Measurements from ENCODE around the gene CUX1.

Gene CUX1

DNA sequence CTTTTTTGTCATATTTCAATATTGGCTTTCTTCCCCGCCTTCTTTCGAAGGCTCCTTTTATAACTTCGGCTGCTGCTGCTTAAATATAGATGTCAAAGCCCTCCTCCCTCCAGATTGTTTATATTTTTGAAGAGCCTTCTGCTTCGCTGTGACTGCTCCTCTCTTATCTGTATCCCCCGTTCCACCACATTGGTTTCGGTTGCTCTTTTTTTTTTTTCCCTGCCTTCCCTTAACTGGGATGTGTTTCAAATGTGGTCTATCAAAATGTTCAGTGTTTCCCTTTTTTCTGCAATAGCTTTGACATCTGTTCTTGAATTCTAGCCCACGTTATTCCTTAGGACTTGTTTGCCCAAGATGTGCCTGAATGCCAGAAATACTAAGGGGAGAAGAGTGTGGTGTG lies 96.4 kb downstream of the CUX1 start:
- H3F3A ChIP-seq (ENCODE audit: control insufficient read depth, insufficient read depth) = peaks cover 3% of the 10 kb centered on the region; the same call in 1 of the 2 replicates
- H3K4me1 ChIP-seq (ENCODE audit: control insufficient read depth, low read length) = peaks cover under 1% of the 10 kb centered on the region; the same call in 1 of the 2 replicates
- peaks cover 99% of the 10 kb centered on the region for H3K79me2 ChIP-seq (ENCODE audit: control insufficient read depth, low read length)
- TF ChIP-seq EZH2phosphoT487 (IDR thresholded peaks at IDR 0.05; ENCODE audit: borderline replicate concordance, low read length) = no peak
- H3K9me2 ChIP-seq (replicated peaks; ENCODE audit: control insufficient read depth, low read length) = no peaks in the 10 kb centered on the region
- H3K36me3 ChIP-seq (ENCODE audit: control insufficient read depth, low read length) = peaks cover 60% of the 10 kb centered on the region
- no peaks in the 10 kb centered on the region for H3K9me3 ChIP-seq (ENCODE audit: control insufficient read depth, insufficient read depth, low read length)
- H3K27me3 ChIP-seq (ENCODE audit: control insufficient read depth, low read length) = no peaks in the 10 kb centered on the region
- no peak overlapping the region for H3K27ac ChIP-seq (ENCODE audit: low read depth, low read length)
- H3K4me2 ChIP-seq (ENCODE audit: low read length) = no peak overlapping the region
- H3K4me3 ChIP-seq (ENCODE audit: low read length) = no peak overlapping the region
- peaks cover 38% of the 10 kb centered on the region; the same call in 1 of the 2 replicates for H4K20me1 ChIP-seq (ENCODE audit: control insufficient read depth, insufficient read depth, low read depth, low read length)

DNA sequence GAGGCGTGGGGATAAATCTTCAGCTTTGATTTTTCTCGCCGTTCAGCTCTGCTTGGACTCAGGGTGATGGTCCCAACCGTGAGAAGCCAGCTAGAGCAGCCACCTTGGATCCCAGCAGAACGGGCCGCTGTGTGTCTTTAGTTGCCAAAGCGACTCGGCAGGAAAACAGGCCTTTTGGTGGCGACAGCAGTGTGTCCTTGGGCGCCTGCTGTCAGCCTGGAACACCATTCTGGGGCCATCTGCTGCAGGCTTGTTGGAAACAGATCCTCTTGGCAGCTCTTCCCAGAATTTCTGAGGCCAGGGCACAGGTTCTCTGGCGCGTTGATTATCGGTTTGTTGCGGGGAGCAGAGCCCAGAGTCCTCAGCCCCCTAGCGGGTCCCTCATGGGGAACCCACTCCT lies 97.6 kb downstream of the CUX1 start:
- peaks cover 36% of the 10 kb centered on the region; the same call in 1 of the 2 replicates for H4K20me1 ChIP-seq (ENCODE audit: control insufficient read depth, insufficient read depth, low read depth, low read length)
- H3F3A ChIP-seq (ENCODE audit: control insufficient read depth, insufficient read depth) = peaks cover 3% of the 10 kb centered on the region; the same call in 1 of the 2 replicates
- TF ChIP-seq, protein P1, sequence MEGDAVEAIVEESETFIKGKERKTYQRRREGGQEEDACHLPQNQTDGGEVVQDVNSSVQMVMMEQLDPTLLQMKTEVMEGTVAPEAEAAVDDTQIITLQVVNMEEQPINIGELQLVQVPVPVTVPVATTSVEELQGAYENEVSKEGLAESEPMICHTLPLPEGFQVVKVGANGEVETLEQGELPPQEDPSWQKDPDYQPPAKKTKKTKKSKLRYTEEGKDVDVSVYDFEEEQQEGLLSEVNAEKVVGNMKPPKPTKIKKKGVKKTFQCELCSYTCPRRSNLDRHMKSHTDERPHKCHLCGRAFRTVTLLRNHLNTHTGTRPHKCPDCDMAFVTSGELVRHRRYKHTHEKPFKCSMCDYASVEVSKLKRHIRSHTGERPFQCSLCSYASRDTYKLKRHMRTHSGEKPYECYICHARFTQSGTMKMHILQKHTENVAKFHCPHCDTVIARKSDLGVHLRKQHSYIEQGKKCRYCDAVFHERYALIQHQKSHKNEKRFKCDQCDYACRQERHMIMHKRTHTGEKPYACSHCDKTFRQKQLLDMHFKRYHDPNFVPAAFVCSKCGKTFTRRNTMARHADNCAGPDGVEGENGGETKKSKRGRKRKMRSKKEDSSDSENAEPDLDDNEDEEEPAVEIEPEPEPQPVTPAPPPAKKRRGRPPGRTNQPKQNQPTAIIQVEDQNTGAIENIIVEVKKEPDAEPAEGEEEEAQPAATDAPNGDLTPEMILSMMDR (IDR thresholded peaks at IDR 0.05; ENCODE audit: low read depth, low read length, poor library complexity, severe bottlenecking) = no peak
- TF ChIP-seq EZH2phosphoT487 (IDR thresholded peaks at IDR 0.05; ENCODE audit: borderline replicate concordance, low read length) = no peak
- no peak overlapping the region for H3K4me3 ChIP-seq (ENCODE audit: low read length)
- peaks cover 70% of the 10 kb centered on the region for H3K36me3 ChIP-seq (ENCODE audit: control insufficient read depth, low read length)
- no peaks in the 10 kb centered on the region for H3K9me3 ChIP-seq (ENCODE audit: control insufficient read depth, insufficient read depth, low read length)
- H3K27me3 ChIP-seq (ENCODE audit: control insufficient read depth, low read length) = no peaks in the 10 kb centered on the region
- no peaks in the 10 kb centered on the region for H3K4me1 ChIP-seq (ENCODE audit: control insufficient read depth, low read length)
- H3K79me2 ChIP-seq (ENCODE audit: control insufficient read depth, low read length) = peaks cover 98% of the 10 kb centered on the region
- no peak overlapping the region for H3K4me2 ChIP-seq (ENCODE audit: low read length)
- H3K27ac ChIP-seq (ENCODE audit: low read depth, low read length) = no peak overlapping the region
- no peaks in the 10 kb centered on the region for H3K9me2 ChIP-seq (replicated peaks; ENCODE audit: control insufficient read depth, low read length)

DNA sequence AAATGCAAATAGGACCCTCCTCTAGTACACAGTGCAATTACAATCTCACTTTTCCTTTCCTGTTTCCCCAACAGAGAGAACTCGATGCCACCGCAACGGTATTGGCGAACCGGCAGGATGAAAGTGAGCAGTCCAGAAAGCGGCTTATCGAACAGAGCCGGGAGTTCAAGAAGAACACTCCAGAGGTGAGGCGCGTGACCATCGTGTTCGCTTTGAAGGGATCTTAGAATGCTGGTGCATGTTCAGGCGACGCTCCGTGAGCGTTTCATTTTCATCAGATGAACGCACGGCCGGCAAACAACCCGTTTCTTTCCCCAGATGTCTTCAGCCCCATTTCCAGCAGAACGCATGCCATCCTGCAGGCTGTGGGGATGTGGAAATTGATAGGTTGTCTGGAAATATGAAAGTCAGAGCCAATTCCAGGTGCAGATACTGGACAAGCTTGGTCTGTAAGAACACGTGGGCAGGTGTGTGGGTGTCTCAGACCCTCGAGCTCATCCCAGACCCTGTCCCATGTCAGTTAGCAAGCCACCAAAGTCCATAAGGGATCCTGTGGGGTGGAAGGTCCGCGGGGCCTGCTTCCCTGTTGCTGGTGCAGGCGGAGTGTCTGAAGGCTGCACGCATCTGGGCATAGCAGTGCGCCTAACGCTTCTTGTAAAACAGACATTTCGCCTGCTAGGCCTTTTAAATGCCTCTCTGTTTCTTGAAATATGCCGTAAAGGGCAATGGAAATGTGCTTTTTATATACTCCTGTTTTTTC lies 98.8 kb downstream of the CUX1 start:
- H3K9me2 ChIP-seq (replicated peaks; ENCODE audit: control insufficient read depth, low read length) = no peaks in the 10 kb centered on the region
- no peaks in the 10 kb centered on the region for H3K27me3 ChIP-seq (ENCODE audit: control insufficient read depth, low read length)
- peaks cover 34% of the 10 kb centered on the region; the same call in 1 of the 2 replicates for H4K20me1 ChIP-seq (ENCODE audit: control insufficient read depth, insufficient read depth, low read depth, low read length)
- peaks cover 70% of the 10 kb centered on the region for H3K36me3 ChIP-seq (ENCODE audit: control insufficient read depth, low read length)
- H3K4me1 ChIP-seq (ENCODE audit: control insufficient read depth, low read length) = no peaks in the 10 kb centered on the region
- TF ChIP-seq, protein P1 (IDR thresholded peaks at IDR 0.05; ENCODE audit: low read depth, low read length, poor library complexity, severe bottlenecking) = no peak
- no peak for TF ChIP-seq EZH2phosphoT487 (IDR thresholded peaks at IDR 0.05; ENCODE audit: borderline replicate concordance, low read length)
- H3K79me2 ChIP-seq (ENCODE audit: control insufficient read depth, low read length) = peaks cover 97% of the 10 kb centered on the region
- H3K4me3 ChIP-seq (ENCODE audit: low read length) = no peak overlapping the region
- no peak overlapping the region for H3K27ac ChIP-seq (ENCODE audit: low read depth, low read length)
- H3K9me3 ChIP-seq (ENCODE audit: control insufficient read depth, insufficient read depth, low read length) = no peaks in the 10 kb centered on the region
- H3K4me2 ChIP-seq (ENCODE audit: low read length) = no peak overlapping the region
- H3F3A ChIP-seq (ENCODE audit: control insufficient read depth, insufficient read depth) = peaks cover 3% of the 10 kb centered on the region; the same call in 1 of the 2 replicates

DNA sequence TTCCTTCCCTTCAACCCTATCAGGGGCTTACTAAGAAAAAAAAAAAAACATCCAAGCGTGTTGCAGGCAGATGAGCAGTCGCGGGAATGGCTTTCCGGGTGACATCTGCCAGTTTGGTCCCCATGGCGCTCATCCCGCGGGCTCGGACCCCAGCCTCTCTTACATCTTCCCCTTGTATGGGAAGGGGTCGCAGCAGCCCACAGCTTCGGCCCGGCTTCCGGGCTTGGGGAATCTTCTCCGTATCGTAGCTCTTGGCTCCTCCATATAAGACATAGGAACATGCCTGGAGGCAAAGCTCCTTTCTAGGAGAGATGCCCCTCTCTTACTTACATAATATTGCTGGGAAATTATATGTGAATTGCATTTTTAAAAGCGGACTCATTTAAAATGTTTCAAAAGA lies 99.5 kb downstream of the CUX1 start:
- peaks cover 29% of the 10 kb centered on the region; the same call in 1 of the 2 replicates for H4K20me1 ChIP-seq (ENCODE audit: control insufficient read depth, insufficient read depth, low read depth, low read length)
- H3K4me3 ChIP-seq (ENCODE audit: low read length) = no peak overlapping the region
- H3K9me3 ChIP-seq (ENCODE audit: control insufficient read depth, insufficient read depth, low read length) = no peaks in the 10 kb centered on the region
- no peak overlapping the region for H3K27ac ChIP-seq (ENCODE audit: low read depth, low read length)
- peaks cover 3% of the 10 kb centered on the region; the same call in 1 of the 2 replicates for H3F3A ChIP-seq (ENCODE audit: control insufficient read depth, insufficient read depth)
- peaks cover 96% of the 10 kb centered on the region for H3K79me2 ChIP-seq (ENCODE audit: control insufficient read depth, low read length)
- H3K9me2 ChIP-seq (replicated peaks; ENCODE audit: control insufficient read depth, low read length) = no peaks in the 10 kb centered on the region
- H3K4me2 ChIP-seq (ENCODE audit: low read length) = no peak overlapping the region
- no peaks in the 10 kb centered on the region for H3K4me1 ChIP-seq (ENCODE audit: control insufficient read depth, low read length)
- H3K27me3 ChIP-seq (ENCODE audit: control insufficient read depth, low read length) = no peaks in the 10 kb centered on the region
- TF ChIP-seq, protein P1 (IDR thresholded peaks at IDR 0.05; ENCODE audit: low read depth, low read length, poor library complexity, severe bottlenecking) = no peak
- no peak for TF ChIP-seq EZH2phosphoT487 (IDR thresholded peaks at IDR 0.05; ENCODE audit: borderline replicate concordance, low read length)
- H3K36me3 ChIP-seq (ENCODE audit: control insufficient read depth, low read length) = peaks cover 71% of the 10 kb centered on the region
